GM12864 (cell line): ENCODE measurements around the gene MTMR1.

Experiments
- DNase-seq: peaks from one replicate; pipeline ENCODE4 v3.0.0-alpha.2; 2011; ENCODE audit warnings: low read depth
- H3K4me3 ChIP-seq: 2 replicates; pipeline ENCODE4 v1.5.1; 2011; ENCODE audit warnings: mild to moderate bottlenecking, low read depth, low read length, control low read depth
- CTCF ChIP-seq: IDR thresholded peaks from 2 replicates; pipeline ENCODE4 v1.5.1; 2011; ENCODE audit warnings: low read depth, mild to moderate bottlenecking, moderate library complexity, low read length, control low read depth, inconsistent platforms; ENCODE audit errors: missing control alignments

MTMR1 gene

GRCh38 chrX:150683536-150684146 lies 9.6 kb upstream of the MTMR1 start:
- H3K4me3 ChIP-seq: no peak overlapping the region
- peak; percentile 51 for TF ChIP-seq CTCF
- no peak for DNase-seq

GRCh38 chrX:150688911-150689451 lies 4.2 kb upstream of the MTMR1 start:
- no peak for DNase-seq
- TF ChIP-seq CTCF: no peak
- no peak overlapping the region for H3K4me3 ChIP-seq

GRCh38 chrX:150690126-150690525 lies 3.1 kb upstream of the MTMR1 start:
- no peak for DNase-seq
- H3K4me3 ChIP-seq: no peak overlapping the region
- no peak for TF ChIP-seq CTCF

- peak overlapping the region; percentile 57 for H3K4me3 ChIP-seq
- no peak for TF ChIP-seq CTCF
- DNase-seq: no peak
Observed at GRCh38 chrX:150692296-150692695, 900 bp upstream of the MTMR1 start.

GRCh38 chrX:150693725-150694574 lies 754 bp downstream of the MTMR1 start:
- H3K4me3 ChIP-seq: peak overlapping the region; percentile 57
- TF ChIP-seq CTCF: no peak
- DNase-seq: peak; percentile 53

- peak overlapping the region; percentile 57 for H3K4me3 ChIP-seq
Observed at GRCh38 chrX:150694738-150695410, 1.7 kb downstream of the MTMR1 start.

More at GRCh38 chrX:150694738-150695410, 1.7 kb downstream of the MTMR1 start:
- no peak for DNase-seq
- TF ChIP-seq CTCF: no peak
